HL-60/S4 (cell line): Measurements from ENCODE around the gene PRTN3.
"Not testable (repeated sequence)": the region's sequence is repeated elsewhere in the genome, so short reads cannot be mapped to it uniquely, and the experiment has no call there.

ENCODE experiments used
- in situ Hi-C: fragments of 300-500 bp; cut with MboI; formaldehyde crosslinking; loops from 2 replicates; pipeline ENCODE4 v1.14.3; 2022; ENCODE audit warnings: low sequenced_read_pairs

PRTN3 gene

DNA sequence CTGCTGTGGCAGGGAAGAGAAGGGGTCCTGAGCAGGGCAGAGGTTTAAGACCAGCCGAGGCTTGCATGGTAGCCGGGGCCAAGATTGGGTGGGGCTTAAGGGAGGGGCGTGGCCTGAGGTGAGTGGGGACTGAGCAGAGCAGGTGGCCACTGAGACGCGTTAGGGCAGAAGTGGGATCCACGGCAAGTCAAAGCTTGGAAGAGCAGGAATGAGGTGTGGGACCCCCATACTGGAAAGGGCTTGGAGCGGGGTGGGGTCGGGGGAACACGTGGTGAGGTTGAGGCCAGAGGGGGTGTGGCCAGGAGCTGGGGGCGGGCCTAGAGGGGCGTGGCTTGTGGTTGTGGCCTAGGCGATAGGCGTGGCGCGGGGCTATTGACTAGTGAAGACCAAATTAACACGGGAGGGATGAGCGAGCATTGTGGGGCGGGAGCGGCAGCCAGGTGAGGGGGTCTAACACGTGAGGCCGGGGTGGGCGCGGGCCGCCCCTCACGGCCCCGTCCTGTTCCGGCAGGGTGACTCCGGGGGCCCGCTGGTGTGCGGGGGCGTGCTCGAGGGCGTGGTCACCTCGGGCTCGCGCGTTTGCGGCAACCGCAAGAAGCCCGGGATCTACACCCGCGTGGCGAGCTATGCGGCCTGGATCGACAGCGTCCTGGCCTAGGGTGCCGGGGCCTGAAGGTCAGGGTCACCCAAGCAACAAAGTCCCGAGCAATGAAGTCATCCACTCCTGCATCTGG is 21.9 kb downstream of the PRTN3 start:
- in situ Hi-C loops = no loop called here

DNA sequence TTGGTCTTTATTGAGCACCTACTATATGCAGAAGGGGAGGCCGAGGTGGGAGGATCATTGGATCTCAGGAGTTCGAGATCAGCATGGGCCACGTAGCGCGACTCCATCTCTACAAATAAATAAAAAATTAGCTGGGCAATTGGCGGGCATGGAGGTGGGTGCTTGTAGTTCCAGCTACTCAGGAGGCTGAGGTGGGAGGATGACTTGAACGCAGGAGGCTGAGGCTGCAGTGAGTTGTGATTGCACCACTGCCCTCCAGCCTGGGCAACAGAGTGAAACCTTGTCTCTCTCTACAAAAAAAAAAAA is 22.5 kb downstream of the PRTN3 start:
- in situ Hi-C loops = no loop called here

DNA sequence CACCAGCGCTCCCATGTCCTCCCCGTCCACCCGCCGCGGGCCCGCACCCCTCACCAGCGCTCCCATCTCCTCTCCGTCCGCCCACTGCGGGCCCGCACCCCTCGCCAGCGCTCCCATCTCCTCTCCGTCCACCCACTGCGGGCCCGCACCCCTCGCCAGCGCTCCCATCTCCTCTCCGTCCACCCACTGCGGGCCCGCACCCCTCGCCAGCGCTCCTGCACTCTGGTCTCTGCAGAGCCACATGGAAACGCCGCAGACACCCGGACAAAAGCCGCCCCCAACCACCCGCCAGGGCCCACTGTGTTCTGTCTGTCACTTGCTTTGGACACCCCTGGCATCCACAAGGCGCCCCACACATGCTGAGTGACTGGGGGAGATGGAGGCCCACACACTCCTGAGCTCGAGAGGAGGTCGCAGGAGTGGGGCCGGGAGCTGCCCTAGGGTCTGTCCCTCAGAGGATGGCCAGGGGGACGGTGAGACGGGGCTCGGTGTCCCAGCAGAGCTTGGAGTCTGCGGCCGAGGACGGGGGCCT is 26.0 kb downstream of the PRTN3 start:
- in situ Hi-C loops = no loop called here

DNA sequence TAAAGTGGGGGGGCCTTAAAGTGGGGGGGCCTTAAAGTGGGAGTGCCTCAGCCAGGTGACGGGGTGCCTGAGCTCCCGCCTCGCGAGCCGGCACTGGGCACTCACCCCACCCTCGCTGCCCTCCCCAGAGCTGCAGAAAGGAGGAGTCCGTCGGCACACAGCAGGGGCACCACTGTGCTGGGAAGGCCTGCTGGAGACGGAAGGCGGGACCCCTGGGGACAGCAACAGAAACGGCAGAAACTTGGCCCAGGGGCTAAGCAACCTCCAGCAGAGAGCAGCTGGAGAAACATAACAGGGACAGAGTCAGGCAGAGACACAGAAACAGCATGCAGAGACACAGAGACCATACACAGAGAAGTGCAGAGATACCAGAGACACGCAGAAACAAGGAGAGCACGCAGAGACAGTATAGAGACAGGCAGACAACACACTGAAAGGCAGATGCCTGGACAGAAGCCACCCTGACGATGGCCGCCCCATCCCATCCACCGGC is 26.5 kb downstream of the PRTN3 start:
- in situ Hi-C loops = no loop called here

DNA sequence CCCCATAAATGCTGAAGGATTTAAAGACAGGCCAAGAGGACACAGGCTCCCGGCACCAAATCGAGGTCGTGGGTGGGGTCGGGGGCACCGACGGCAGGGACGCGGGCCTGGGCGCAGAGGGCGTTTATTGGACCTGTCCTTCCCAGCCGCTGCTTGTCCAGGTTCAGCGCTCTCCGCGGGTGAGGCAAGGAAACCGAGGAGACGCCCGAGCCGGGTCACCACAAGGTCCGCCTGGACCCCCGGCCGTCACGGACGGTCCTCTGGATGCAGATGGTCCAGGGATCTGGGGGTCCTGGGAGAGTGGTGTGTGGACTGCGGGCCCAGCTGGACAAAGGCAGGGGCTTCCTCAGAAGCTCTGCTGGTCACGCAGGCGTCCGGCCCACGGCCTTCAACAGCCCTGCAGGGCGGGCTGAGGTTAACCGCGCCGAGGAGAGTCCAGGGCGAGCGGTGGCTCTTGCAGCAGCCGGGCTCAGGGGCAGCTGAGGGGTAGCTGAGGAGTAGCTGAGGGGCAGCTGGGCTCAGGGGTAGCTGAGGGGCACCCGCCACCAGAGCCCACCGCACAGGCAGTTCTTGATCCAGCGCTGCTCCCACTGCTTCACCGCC is 27.2 kb downstream of the PRTN3 start:
- in situ Hi-C loops = no loop called here

DNA sequence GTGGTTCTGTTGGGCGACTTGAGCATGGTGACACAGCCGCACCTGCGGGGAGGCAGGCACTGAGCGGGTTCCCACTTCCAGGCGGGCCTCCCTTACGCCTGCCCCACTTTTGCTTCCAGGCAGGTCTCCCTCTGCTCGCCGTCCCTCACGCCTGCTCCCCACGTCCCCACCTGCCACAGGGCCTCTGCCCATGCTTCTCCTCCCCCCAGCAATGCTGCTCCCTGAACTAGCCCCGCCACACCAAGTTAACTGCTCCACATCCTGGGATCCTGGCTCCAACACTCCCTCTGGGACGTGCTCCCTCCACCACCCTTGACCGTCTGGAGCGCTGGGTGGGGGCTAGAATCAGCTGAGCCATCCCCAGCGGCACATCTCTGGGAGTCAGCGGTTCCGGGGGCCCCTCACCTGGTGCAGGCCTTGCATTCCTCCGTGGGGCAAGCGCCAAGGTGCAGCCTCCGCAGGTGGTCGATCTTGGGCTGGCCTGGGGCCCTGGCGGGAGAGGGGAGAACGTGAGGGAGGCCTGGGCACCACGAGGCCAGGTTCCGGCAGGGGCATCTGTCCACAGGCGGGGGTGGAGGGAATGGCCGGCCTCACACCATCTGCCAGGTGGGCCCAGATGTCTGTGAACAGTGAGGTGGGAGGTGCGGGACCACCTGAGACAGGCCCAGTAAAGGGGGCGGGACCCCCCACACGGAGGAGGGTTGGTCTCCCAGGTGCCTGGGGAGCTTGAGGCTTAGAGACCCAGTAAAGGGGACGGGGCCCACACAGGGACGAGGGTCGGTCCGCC is 27.9 kb downstream of the PRTN3 start:
- in situ Hi-C loops = no loop called here

DNA sequence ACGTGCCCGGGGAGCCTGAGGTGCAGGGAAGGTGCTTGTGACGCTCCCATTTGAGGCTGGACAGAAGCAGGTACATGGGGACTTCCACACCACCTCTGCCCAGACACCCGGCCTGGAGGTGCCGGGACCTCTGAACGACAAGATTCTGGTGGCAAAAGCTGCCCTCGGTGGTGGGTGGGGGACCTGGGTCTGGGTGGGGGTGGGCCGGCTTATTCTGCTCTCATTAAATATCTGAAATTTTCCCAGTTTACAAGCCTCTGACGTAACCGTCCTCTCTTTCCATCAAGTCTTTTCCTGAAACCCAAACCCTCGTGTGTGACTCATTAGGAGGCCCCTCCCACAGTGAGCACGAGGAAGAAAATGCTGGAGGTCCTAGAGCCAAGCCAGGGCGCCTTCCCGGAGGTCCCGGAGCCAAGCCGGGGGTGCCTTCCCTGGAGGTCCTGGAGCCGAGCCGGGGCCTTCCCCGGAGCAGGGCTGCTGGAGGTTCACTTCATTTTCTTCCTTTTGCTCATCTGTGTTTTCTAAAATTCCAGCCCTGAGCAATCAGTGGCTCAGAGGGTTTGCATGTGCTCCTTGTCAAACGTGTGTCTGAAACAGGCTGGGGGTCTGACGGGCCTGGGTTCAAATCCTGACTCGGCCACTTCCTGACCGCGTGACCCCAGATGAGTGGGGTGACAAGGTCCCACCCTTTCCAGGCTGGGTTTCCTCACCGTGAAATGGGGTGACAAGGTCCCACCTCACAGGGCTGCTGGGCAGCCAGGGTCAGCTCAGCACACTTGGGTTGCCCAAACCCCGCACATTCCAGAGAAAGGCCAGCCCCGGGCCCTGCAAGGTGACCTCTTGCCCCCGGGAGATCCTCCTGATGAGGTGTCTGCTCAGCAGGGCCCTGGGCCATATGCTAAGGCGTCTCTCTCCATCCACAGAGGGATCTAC is 28.7 kb downstream of the PRTN3 start:
- in situ Hi-C loops = no loop called here

DNA sequence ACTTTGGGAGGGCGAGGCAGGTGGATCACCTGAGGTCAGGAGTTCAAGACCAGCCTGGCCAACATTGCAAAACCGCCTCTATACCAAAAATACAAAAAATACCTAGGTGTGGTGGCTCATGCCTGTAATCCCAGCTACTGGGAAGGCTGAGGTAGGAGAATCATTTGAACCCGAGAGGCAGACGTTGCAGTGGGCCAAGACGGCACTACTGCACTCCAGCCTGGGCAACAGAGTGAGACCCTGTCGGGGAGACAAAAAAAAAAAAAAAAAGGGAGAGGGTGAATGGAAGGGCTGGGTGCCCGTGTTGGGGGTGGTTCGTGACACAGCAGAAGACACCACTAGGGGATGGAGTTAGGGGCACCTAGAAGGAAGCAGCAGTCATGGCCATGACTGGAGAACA is 29.5 kb downstream of the PRTN3 start:
- in situ Hi-C loops = no loop called here

DNA sequence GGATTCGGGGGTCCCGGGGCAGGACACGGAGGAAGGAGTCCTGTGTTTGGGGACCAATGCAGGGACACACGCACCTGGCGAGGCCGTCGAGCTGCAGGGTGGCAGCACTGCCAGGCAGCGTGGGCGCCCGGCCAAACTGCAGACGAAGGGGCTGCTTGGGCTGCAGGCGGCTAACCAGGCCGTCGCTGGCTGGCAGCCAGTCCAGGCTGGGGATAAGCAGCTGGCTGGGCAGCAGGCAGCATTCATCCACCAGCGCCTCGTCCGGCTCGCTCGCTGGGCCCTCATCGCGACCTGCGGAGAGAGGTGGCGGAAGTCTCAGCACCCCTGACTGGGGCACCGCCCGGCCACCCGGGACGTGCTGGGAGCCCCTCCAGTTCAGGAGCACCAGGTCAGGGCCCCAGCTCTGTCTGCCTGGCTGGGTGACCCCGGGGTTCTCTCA is 30.2 kb downstream of the PRTN3 start:
- in situ Hi-C loops = no loop called here

DNA sequence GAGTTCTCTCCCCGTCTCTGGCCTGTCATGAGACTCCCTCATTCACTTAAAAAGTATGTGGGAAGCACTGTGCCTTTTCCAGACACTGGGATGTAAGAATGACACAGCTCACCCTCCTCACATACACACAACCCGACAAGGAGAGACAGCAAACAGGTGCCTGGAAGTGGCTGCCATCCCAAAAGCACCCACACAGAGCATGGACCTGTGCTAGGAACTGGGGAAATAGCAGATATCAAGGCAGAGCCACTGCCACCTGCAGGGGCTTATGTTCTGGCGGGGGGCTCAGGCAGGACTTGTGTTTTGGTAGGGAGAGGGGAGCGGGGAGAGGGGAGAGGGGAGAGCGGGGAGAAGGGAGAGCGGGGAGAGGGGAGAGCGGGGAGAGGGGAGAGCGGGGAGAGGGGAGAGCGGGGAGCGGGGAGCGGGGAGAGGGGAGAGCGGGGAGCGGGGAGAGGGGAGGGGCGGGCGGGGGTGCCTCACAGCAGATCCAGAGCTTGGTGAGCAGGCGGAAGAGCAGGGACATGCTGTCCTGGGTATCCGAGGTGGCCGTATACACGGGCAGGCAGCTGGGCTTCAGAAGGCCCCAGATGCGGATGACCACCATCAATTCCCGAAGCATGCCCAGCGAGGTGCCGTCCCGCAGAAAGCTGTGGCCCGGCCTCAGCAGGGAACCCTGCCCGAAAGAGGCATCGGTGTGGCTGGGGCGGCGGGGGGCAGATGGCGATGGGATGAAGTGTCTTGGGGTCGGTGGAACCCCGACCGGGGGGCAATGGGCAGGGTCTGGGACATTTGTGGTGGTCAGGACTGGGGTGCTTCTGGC is 30.9 kb downstream of the PRTN3 start:
- in situ Hi-C loops = no loop called here

DNA sequence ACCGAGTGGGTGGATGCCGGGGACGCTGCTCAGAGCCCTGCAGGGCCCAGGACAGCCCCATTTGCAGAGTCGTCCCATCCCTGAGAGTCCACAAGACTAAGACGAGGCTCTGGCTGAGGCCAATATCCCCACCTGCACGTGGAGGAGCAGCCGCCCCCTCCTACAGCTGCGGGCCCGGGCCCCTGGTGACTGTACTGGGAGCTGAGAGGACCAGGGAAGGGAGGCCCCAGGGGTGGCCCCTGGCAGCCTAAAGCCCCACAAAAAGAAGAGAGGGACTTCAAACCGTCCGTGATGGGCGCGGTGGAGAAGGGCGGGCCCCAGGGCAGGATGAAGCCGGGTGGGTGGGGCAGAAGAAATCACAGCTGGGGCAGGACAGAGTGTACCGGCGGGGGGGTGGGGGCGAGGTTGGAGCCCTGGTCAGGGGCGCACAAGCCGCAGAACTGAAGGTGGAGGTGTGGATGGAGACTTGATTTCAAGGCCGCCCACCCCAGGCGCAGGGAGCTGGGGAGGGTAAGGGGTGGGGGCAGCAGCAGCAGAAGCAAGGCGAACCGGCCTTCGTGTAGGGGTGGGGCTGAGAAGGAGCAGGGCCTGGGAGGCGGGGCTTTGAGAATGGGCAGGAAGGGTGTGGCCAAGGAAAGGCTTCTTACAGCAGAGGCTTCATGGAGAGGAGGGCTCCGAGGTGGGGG is 31.6 kb downstream of the PRTN3 start:
- in situ Hi-C loops = no loop called here

DNA sequence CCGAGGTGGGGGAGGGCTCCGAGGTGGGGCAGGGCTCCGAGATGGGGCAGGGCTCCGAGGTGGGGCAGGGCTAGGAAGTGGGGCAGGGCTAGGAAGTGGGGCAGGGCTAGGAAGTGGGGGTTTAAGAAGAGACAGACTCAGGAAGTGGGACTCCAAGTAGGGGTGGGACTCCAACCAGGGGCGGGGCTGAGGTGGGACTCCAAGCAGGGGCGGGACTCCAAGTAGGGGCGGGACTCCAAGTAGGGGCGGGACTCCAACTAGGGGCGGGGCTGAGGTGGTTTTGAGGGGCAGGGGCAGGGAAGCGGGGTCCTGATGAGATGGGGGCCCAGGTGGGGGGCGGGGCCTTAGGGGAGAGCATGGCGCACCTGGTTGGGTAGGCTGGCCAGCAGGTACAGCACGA is 32.3 kb downstream of the PRTN3 start:
- in situ Hi-C loops = no loop called here

DNA sequence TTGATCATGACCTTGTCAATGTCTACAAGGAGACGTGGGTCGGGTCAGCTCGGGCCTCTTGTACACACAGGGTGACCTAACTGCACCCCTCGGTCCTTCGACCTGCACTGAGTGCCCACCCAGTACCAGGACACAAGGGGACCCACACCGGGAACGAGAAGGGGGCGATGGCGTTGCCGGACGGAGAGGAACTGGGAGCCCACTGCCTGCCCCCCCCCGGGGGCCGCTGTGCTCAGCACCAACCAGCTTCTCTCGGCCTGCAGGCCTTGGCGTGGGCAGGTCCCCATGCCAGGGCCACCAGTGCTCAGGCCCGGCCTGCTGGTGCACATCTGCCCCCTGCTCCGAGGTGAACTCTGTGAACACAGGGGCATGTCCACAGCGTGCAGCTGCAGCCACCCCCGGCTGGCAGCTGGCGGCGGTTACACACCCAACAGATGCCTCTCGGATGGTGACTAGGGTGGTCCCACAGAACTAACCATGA is 32.8 kb downstream of the PRTN3 start:
- in situ Hi-C loops = no loop called here

DNA sequence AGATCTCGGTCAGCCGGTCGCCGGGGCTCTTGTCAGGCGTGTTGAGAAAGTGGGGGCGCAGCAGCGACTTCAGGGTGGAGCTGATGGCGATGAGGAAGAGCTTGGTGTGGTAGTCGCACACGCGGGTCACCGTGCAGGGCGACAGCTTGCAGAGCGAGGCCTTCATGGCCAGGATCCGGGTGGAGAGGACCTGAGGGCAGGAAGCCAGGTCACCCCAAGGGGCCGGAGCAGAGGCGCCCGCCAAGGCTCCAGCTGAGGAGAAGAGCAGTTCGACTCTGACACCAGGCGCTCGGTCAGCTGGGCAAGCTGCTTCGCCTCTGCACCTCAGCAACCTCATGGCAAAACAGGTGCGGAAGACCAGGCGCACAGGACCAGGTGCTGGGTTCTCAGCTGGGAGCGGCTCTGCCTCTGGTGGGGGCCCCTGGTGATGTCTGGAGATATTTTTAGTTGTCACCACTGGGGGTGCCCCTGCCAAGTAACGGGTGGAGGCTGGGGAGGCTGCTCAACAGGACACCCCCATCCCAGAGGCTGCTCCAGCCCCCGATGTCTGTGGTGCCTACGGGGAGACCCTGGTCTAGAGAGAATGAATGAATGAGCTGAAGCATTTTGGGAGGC is 34.6 kb downstream of the PRTN3 start:
- in situ Hi-C loops = no loop called here

DNA sequence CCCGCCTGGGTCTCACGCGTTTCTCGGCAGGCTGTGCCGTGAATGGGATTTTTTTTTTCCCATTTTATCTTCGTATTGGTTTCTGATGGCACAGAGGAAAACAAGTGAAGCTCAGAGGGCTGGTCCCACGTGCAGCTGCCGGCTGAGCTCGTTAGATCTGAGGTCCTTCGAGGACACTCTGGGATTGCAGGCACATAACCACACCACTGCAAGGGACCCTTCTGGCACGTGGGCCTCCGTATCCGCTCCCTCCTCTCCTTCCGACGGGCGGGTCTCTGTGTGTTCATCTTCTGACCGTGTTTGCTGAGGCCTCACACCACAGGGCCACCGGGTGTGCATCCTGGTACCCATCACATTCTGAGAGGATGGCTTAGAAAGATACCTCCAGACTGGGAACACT is 35.3 kb downstream of the PRTN3 start:
- in situ Hi-C loops = no loop called here

DNA sequence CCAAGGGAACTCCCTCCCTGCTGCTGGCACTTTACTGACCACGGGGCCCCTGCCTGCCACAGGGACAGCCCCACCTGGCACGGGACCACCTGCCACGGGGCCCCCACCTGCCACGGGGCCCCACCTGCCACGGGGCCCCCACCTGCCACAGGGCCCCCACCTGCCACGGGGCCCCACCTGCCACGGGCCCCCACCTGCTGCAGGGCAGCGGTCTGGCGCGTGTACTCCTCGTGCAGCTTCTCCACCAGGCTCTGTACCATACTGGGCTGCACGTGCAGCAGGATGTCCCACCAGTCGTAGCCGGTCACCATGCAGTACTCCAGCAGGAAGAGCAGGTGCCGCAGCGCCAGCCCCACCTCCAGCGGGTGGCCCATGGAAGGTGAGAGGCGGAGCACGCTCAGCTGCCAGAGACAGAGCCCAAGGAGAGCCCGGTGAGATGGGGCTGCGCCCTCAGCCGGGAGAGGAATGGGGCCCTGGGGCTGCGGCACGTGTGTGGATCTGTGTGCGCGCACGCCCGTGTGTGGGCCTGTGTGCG is 36.0 kb downstream of the PRTN3 start:
- in situ Hi-C loops = no loop called here

DNA sequence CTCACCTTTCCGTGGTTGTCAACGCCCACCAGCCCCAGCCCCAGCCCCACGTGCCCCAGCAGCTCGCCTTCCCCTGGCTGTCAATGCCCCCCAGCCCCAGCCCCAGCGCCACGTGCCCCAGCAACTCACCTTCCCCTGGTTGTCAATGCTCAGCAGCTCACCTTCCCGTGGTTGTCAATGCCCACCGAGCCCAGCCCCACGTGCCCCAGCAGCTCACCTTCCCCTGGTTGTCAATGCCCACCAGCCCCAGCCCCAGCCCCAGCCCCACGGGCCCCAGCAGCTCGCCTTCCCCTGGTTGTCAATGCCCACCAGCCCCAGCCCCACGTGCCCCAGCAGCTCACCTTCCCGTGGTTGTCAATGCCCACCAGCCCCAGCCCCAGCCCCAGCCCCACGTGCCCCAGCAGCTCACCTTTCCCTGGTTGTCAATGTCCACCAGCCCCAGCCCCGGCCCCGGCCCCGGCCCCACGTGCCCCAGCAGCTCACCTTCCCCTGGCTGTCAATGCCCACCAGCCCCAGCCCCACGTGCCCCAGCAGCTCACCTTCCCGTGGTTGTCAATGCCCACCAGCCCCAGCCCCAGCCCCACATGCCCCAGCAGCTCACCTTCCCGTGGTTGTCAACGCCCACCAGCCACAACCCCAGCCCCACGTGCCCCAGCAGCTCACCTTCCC is 37.3 kb downstream of the PRTN3 start:
- in situ Hi-C loops = not testable (repeated sequence)
